Loucy (cell line): ENCODE measurements around the gene DGCR8.

Experiments used
- EZH2phosphoT487 ChIP-seq: fragments of 200-600 bp; IDR thresholded peaks from 2 replicates; pipeline ENCODE4 v1.6.1; 2018; ENCODE audit warnings: antibody characterized with exemption, mild to moderate bottlenecking, moderate library complexity, borderline replicate concordance
- TF ChIP-seq, protein P1 (sequence below): fragments of 200-600 bp; sonication (generic); conservative IDR thresholded peaks from 2 replicates; pipeline ENCODE4 v1.5.1; 2014; ENCODE audit warnings: mild to moderate bottlenecking, antibody characterized with exemption, low read length

DNA sequence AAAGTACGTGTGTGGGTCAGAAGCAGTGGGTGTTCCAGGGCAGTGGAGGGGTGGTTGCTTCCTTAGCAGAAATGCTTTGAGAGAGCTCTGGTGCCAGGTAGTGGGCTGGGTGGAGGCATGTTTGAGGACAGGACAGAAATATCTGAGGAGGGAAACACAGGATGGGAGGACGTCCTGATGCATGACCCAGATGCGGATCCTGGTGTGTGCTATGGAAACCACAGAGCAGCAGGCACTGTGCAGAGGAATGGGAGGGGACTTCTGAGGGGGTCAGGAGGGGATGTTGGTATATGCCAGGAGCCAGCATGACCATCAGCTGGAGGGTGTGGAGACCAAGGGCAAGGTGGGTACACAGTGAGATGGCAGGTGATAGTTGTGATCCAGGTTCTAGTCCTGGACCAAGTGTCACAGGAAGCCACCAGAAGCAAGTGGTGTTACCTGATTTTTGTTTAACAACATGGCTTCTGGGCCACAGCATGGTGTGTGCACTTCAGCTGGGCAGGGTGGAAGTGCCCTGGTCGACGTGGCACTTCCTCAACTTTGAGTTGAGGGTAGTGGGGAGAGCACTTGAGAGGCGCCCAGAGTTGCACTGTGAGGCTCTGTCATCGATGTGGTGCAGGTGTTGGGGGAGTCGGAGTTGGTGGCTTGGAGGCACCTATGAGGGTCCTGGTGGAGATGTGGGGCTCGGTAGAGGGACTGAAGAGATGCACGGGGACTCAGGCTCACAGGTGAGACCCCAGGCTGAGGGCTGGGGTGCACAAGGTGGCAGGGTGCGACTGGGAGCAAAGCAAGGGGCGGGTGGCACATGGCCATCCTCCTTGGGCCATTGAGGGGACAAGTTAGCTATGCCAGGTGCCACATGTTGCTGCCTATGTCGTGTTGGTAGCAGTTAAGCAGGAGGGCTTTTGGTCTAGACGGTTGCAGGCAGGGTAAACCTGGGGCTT, 7.5 kb downstream of the DGCR8 start:
- TF ChIP-seq, protein P1, sequence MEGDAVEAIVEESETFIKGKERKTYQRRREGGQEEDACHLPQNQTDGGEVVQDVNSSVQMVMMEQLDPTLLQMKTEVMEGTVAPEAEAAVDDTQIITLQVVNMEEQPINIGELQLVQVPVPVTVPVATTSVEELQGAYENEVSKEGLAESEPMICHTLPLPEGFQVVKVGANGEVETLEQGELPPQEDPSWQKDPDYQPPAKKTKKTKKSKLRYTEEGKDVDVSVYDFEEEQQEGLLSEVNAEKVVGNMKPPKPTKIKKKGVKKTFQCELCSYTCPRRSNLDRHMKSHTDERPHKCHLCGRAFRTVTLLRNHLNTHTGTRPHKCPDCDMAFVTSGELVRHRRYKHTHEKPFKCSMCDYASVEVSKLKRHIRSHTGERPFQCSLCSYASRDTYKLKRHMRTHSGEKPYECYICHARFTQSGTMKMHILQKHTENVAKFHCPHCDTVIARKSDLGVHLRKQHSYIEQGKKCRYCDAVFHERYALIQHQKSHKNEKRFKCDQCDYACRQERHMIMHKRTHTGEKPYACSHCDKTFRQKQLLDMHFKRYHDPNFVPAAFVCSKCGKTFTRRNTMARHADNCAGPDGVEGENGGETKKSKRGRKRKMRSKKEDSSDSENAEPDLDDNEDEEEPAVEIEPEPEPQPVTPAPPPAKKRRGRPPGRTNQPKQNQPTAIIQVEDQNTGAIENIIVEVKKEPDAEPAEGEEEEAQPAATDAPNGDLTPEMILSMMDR, result no peak
- no peak for TF ChIP-seq EZH2phosphoT487
